Astrocyte of the spinal cord (primary cell): ENCODE measurements around the gene JMJD1C.

Source experiments
- DNase-seq: peaks from one replicate; pipeline ENCODE4 v3.0.0; 2011; ENCODE audit warnings: low read depth, low spot score
- H3K4me3 ChIP-seq: 2 replicates; pipeline ENCODE4 v1.5.1; 2011; ENCODE audit warnings: low read depth, mild to moderate bottlenecking, low read length, moderate library complexity
- in situ Hi-C: cut with HindIII; loops from 2 replicates; pipeline ENCODE4 v1.10.0; 2017; ENCODE audit warnings: low sequenced_read_pairs
- TF ChIP-seq, protein P1 (sequence below): IDR thresholded peaks from 2 replicates; pipeline ENCODE4 v1.5.1; 2012; ENCODE audit warnings: low read depth, mild to moderate bottlenecking, low read length, inconsistent platforms

The JMJD1C gene

GRCh38 chr10:63455507-63455906 lies 10.3 kb downstream of the JMJD1C start:
- TF ChIP-seq, protein P1, sequence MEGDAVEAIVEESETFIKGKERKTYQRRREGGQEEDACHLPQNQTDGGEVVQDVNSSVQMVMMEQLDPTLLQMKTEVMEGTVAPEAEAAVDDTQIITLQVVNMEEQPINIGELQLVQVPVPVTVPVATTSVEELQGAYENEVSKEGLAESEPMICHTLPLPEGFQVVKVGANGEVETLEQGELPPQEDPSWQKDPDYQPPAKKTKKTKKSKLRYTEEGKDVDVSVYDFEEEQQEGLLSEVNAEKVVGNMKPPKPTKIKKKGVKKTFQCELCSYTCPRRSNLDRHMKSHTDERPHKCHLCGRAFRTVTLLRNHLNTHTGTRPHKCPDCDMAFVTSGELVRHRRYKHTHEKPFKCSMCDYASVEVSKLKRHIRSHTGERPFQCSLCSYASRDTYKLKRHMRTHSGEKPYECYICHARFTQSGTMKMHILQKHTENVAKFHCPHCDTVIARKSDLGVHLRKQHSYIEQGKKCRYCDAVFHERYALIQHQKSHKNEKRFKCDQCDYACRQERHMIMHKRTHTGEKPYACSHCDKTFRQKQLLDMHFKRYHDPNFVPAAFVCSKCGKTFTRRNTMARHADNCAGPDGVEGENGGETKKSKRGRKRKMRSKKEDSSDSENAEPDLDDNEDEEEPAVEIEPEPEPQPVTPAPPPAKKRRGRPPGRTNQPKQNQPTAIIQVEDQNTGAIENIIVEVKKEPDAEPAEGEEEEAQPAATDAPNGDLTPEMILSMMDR: no peak
- in situ Hi-C loops: no loop called here

GRCh38 chr10:63454631-63455030 lies 11.1 kb downstream of the JMJD1C start:
- H3K4me3 ChIP-seq: no peak overlapping the region
- TF ChIP-seq, protein P1: no peak
- in situ Hi-C loops: no loop called here
- no peak for DNase-seq

More at GRCh38 chr10:63455507-63455906, 10.3 kb downstream of the JMJD1C start:
- H3K4me3 ChIP-seq: no peak overlapping the region
- DNase-seq: no peak

- DNase-seq: no peak
- TF ChIP-seq, protein P1: no peak
- no peak overlapping the region for H3K4me3 ChIP-seq
- in situ Hi-C loops: no loop called here
Measured at GRCh38 chr10:63452524-63452923, 13.3 kb downstream of the JMJD1C start.

GRCh38 chr10:63446716-63447440 lies 18.9 kb downstream of the JMJD1C start:
- DNase-seq: no peak
- H3K4me3 ChIP-seq: no peak overlapping the region
- TF ChIP-seq, protein P1: no peak
- in situ Hi-C loops: no loop called here

DNA sequence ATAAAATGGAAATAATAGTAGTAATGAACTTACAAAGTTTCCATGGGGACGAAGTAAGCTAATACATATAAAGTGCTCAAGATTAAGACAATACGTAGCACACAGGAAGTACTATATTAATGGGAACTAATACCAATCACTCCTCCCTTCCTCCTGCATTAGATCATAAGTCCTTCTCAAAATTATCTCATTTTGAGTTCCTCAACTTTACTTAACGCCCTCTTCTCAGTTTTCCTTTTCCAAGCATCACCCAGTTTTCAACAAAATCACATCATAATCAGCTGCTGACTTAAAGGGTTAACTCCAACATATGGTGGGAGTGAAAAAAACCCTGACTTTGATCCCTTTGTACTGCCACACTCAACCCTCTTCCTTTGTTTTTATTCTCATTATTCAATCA lies 24.4 kb downstream of the JMJD1C start:
- TF ChIP-seq, protein P1: no peak
- no peak for DNase-seq
- in situ Hi-C loops: no loop called here
- H3K4me3 ChIP-seq: no peak overlapping the region

DNA sequence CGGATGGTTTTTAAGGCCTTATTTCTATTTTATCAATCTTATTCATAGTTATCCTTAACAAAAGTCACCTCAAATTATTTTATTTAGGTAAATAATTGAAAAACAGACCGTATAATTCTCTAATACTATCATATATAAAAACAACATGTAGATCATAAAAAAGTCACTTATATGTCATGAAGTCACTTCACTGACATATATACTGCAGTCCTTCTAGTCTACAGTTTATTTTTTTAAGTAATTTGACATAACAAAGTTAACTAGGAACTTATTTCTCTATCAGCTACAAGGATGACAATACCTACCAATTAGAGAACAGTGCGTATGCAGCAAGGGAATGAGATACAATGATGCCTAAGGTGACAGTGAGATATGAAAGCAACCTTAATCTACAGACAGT lies 26.2 kb downstream of the JMJD1C start:
- no peak for DNase-seq
- in situ Hi-C loops: no loop called here
- H3K4me3 ChIP-seq: no peak overlapping the region
- TF ChIP-seq, protein P1: no peak
